ENCODE data around the gene LGR6. TPM values are rescaled to one million over a fixed set of nuclear protein-coding genes. Genes with fewer than 3 reads are reported as not detected.

The LGR6 gene
- polyA plus RNA-seq, 1 experiment = not detected

DNA sequence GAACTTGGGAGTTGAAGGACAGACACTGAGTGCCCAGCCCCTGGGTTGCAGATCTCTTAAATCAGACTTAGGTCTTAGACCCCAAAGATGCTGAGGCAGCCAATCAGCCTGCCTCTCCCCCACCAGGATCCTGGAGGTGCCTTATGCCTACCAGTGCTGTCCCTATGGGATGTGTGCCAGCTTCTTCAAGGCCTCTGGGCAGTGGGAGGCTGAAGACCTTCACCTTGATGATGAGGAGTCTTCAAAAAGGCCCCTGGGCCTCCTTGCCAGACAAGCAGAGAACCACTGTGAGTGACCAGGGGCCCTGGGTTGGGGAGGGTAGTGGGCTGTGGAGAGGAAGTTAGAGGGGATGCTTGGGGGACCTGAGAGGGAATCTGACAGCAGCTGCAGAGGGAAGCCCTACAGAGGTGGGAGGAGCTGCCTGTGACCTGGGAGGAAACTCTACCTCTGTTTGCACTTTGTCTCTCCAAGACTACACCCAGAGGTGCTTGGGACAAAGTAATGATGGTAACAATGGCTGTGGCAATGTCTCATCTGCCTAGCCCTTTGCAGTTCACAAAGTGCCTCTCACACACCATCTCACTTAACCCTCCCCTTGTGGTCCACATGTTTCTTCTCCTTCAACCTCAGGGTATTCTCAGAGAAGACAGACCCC is 116.6 kb downstream of the LGR6 start:
- peaks cover 60% of the 10 kb centered on the region for H3K27me3 ChIP-seq (ENCODE audit: control insufficient read depth, insufficient read depth, low read length)

GRCh38 chr1:202310746-202311145 is 117.1 kb downstream of the LGR6 start:
- DNase-seq (ENCODE audit: low read depth) = no peak
- ChIA-PET CTCF (interaction anchor here (1.6 to 11.7 kb wide), 3 partner anchors 117 to 126 kb away, joined by 5 to 158 read pairs (median 80); partner anchors contain the start of gene LGR6), POLR2A (no interaction called here)
- TF ChIP-seq, protein P1, sequence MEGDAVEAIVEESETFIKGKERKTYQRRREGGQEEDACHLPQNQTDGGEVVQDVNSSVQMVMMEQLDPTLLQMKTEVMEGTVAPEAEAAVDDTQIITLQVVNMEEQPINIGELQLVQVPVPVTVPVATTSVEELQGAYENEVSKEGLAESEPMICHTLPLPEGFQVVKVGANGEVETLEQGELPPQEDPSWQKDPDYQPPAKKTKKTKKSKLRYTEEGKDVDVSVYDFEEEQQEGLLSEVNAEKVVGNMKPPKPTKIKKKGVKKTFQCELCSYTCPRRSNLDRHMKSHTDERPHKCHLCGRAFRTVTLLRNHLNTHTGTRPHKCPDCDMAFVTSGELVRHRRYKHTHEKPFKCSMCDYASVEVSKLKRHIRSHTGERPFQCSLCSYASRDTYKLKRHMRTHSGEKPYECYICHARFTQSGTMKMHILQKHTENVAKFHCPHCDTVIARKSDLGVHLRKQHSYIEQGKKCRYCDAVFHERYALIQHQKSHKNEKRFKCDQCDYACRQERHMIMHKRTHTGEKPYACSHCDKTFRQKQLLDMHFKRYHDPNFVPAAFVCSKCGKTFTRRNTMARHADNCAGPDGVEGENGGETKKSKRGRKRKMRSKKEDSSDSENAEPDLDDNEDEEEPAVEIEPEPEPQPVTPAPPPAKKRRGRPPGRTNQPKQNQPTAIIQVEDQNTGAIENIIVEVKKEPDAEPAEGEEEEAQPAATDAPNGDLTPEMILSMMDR (IDR thresholded peaks at IDR 0.05; ENCODE audit: insufficient read depth, low read depth, low read length) = no peak
- Histone ChIP-seq H3K4me3 (ENCODE audit: low read depth, low read length) (no peak overlapping the region), H3K27me3 (ENCODE audit: control insufficient read depth, insufficient read depth, low read length) (peaks cover 58% of the 10 kb centered on the region), H3K36me3 (ENCODE audit: control insufficient read depth, insufficient read depth, low read length) (no peaks in the 10 kb centered on the region)

More for the DNA sequence above, 116.6 kb downstream of the LGR6 start:
- ChIA-PET CTCF (interaction anchor here (5.8 to 9.5 kb wide), 2 partner anchors 116 to 121 kb away, joined by 51 to 80 read pairs; partner anchors contain the start of gene LGR6), POLR2A (no interaction called here)
- no peak for DNase-seq (ENCODE audit: low read depth)
- TF ChIP-seq, protein P1 (IDR thresholded peaks at IDR 0.05; ENCODE audit: insufficient read depth, low read depth, low read length) = no peak
- H3K36me3 ChIP-seq (ENCODE audit: control insufficient read depth, insufficient read depth, low read length) = no peaks in the 10 kb centered on the region
- H3K4me3 ChIP-seq (ENCODE audit: low read depth, low read length) = no peak overlapping the region

- TF ChIP-seq, protein P1 (IDR thresholded peaks at IDR 0.05; ENCODE audit: insufficient read depth, low read depth, low read length) = no peak
- CTCF ChIA-PET = interaction anchor here (1.1 to 11.7 kb wide), 7 partner anchors 14 to 127 kb away, joined by 3 to 158 read pairs (median 5); partner anchors contain the start of gene LGR6
These were observed 118.5 kb downstream of the LGR6 start for GRCh38 chr1:202311875-202312635.

GRCh38 chr1:202315576-202316168 is 122.1 kb downstream of the LGR6 start:
- CTCF ChIA-PET = interaction anchor here (0.7 to 11.7 kb wide), 22 partner anchors 11 to 404 kb away, joined by 3 to 206 read pairs (median 5); partner anchors contain the start of gene LGR6
- H3K36me3 ChIP-seq (ENCODE audit: control insufficient read depth, insufficient read depth, low read length) = no peaks in the 10 kb centered on the region
- TF ChIP-seq, protein P1 (IDR thresholded peaks at IDR 0.05; ENCODE audit: insufficient read depth, low read depth, low read length) = peak; percentile 99
- POLR2A ChIA-PET = no interaction called here
- peaks cover 27% of the 10 kb centered on the region for H3K27me3 ChIP-seq (ENCODE audit: control insufficient read depth, insufficient read depth, low read length)
- no peak for DNase-seq (ENCODE audit: low read depth)
- H3K4me3 ChIP-seq (ENCODE audit: low read depth, low read length) = no peak overlapping the region

More at GRCh38 chr1:202311875-202312635, 118.5 kb downstream of the LGR6 start:
- no peak overlapping the region for H3K4me3 ChIP-seq (ENCODE audit: low read depth, low read length)
- no peak for DNase-seq (ENCODE audit: low read depth)
- POLR2A ChIA-PET = no interaction called here
- no peaks in the 10 kb centered on the region for H3K36me3 ChIP-seq (ENCODE audit: control insufficient read depth, insufficient read depth, low read length)
- peaks cover 53% of the 10 kb centered on the region for H3K27me3 ChIP-seq (ENCODE audit: control insufficient read depth, insufficient read depth, low read length)

- CTCF ChIA-PET = interaction anchor here (0.8 to 11.7 kb wide), 24 partner anchors 12 to 404 kb away, joined by 3 to 206 read pairs (median 5); partner anchors contain the start of gene LGR6
- no peak for DNase-seq (ENCODE audit: low read depth)
- Histone ChIP-seq H3K27me3 (ENCODE audit: control insufficient read depth, insufficient read depth, low read length) (peaks cover 23% of the 10 kb centered on the region), H3K36me3 (ENCODE audit: control insufficient read depth, insufficient read depth, low read length) (no peaks in the 10 kb centered on the region), H3K4me3 (ENCODE audit: low read depth, low read length) (no peak overlapping the region)
- TF ChIP-seq, protein P1 (IDR thresholded peaks at IDR 0.05; ENCODE audit: insufficient read depth, low read depth, low read length) = no peak
- POLR2A ChIA-PET = no interaction called here
These were observed 122.6 kb downstream of the LGR6 start for GRCh38 chr1:202316186-202316585.

Measured in BJ (cell line).